Measurements from ENCODE around the gene TRPM5.

The TRPM5 gene

DNA sequence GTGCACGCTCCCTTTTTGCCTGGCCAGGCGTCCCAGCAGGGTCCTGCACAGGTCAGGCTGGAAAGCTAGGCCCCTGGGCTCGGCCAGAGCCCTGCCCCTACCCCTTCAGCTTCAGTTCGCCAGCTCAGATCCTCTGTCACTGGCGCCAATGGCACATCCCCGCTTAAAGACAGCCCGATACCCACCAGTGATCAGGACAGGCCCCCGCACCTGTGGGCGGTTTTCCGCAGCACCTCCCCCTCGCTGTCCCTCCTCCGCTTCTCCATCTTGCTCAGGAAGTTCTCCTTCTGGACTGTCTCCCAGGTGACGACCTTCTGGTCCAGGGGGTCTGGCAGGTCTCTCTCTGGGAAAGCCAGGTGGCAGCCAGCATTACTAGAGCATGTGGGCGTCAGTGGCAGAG is 37.9 kb downstream of the TRPM5 start:
- TF ChIP-seq SPI1 (IDR thresholded peaks at IDR 0.05; ENCODE audit: borderline replicate concordance, low read depth) (no peak), GABPA (IDR thresholded peaks at IDR 0.05; ENCODE audit: low read depth) (no peak), POLR2AphosphoS5 (IDR thresholded peaks at IDR 0.05; ENCODE audit: low read depth) (no peak)
- TF ChIP-seq, protein P1, sequence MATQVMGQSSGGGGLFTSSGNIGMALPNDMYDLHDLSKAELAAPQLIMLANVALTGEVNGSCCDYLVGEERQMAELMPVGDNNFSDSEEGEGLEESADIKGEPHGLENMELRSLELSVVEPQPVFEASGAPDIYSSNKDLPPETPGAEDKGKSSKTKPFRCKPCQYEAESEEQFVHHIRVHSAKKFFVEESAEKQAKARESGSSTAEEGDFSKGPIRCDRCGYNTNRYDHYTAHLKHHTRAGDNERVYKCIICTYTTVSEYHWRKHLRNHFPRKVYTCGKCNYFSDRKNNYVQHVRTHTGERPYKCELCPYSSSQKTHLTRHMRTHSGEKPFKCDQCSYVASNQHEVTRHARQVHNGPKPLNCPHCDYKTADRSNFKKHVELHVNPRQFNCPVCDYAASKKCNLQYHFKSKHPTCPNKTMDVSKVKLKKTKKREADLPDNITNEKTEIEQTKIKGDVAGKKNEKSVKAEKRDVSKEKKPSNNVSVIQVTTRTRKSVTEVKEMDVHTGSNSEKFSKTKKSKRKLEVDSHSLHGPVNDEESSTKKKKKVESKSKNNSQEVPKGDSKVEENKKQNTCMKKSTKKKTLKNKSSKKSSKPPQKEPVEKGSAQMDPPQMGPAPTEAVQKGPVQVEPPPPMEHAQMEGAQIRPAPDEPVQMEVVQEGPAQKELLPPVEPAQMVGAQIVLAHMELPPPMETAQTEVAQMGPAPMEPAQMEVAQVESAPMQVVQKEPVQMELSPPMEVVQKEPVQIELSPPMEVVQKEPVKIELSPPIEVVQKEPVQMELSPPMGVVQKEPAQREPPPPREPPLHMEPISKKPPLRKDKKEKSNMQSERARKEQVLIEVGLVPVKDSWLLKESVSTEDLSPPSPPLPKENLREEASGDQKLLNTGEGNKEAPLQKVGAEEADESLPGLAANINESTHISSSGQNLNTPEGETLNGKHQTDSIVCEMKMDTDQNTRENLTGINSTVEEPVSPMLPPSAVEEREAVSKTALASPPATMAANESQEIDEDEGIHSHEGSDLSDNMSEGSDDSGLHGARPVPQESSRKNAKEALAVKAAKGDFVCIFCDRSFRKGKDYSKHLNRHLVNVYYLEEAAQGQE (IDR thresholded peaks at IDR 0.05; ENCODE audit: insufficient replicate concordance, low read depth), result no peak
- TF ChIP-seq, protein P2, sequence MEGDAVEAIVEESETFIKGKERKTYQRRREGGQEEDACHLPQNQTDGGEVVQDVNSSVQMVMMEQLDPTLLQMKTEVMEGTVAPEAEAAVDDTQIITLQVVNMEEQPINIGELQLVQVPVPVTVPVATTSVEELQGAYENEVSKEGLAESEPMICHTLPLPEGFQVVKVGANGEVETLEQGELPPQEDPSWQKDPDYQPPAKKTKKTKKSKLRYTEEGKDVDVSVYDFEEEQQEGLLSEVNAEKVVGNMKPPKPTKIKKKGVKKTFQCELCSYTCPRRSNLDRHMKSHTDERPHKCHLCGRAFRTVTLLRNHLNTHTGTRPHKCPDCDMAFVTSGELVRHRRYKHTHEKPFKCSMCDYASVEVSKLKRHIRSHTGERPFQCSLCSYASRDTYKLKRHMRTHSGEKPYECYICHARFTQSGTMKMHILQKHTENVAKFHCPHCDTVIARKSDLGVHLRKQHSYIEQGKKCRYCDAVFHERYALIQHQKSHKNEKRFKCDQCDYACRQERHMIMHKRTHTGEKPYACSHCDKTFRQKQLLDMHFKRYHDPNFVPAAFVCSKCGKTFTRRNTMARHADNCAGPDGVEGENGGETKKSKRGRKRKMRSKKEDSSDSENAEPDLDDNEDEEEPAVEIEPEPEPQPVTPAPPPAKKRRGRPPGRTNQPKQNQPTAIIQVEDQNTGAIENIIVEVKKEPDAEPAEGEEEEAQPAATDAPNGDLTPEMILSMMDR (IDR thresholded peaks at IDR 0.05; ENCODE audit: insufficient read depth, low read length), result no peak
- Histone ChIP-seq H3K4me3 (replicated peaks; ENCODE audit: insufficient read depth, low read length) (no peak overlapping the region), H3K27me3 (ENCODE audit: insufficient read depth, poor library complexity, severe bottlenecking) (no peaks in the 10 kb centered on the region), H3K27ac (replicated peaks) (no peak overlapping the region)
- DNase-seq (ENCODE audit: low read depth in 1 of 2, low spot score in 1 of 2), result no peak

DNA sequence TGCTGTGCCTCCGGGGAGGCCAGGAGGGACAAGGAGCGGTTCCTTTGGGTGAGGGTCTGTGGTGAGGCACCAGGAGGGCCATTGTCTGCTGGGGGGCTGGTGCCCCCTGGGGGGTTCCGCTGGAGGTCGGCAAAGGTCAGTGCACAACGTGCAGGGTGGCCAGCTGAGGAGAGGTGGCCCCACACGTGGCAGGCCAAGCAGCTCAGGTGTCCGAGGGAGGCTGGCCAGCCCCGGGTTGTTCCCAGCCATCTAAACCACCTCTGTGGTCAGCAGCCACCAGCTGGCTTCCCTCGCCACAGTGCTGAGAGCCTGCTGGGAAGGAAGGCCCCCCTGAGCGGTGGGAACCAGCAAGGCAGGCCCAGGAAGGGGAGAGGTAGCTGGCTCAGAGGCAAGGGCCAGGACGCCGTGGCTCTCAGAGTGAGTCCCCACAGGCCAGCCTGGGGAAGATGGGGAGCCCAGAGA is 39.5 kb downstream of the TRPM5 start:
- DNase-seq (ENCODE audit: low read depth in 1 of 2, low spot score in 1 of 2), result no peak
- Histone ChIP-seq H3K4me3 (replicated peaks; ENCODE audit: insufficient read depth, low read length) (no peak overlapping the region), H3K27me3 (ENCODE audit: insufficient read depth, poor library complexity, severe bottlenecking) (no peaks in the 10 kb centered on the region), H3K27ac (replicated peaks) (no peak overlapping the region)
- TF ChIP-seq, protein P1 (IDR thresholded peaks at IDR 0.05; ENCODE audit: insufficient replicate concordance, low read depth), result no peak
- TF ChIP-seq POLR2AphosphoS5 (IDR thresholded peaks at IDR 0.05; ENCODE audit: low read depth) (no peak), SPI1 (IDR thresholded peaks at IDR 0.05; ENCODE audit: borderline replicate concordance, low read depth) (no peak), GABPA (IDR thresholded peaks at IDR 0.05; ENCODE audit: low read depth) (no peak)
- TF ChIP-seq, protein P2 (IDR thresholded peaks at IDR 0.05; ENCODE audit: insufficient read depth, low read length), result no peak

- Histone ChIP-seq H3K4me3 (replicated peaks; ENCODE audit: insufficient read depth, low read length) (no peak overlapping the region), H3K27me3 (ENCODE audit: insufficient read depth, poor library complexity, severe bottlenecking) (no peaks in the 10 kb centered on the region), H3K27ac (replicated peaks) (no peak overlapping the region)
- DNase-seq (ENCODE audit: low read depth in 1 of 2, low spot score in 1 of 2), result no peak
- TF ChIP-seq, protein P2 (IDR thresholded peaks at IDR 0.05; ENCODE audit: insufficient read depth, low read length), result no peak
- TF ChIP-seq GABPA (IDR thresholded peaks at IDR 0.05; ENCODE audit: low read depth) (no peak), POLR2AphosphoS5 (IDR thresholded peaks at IDR 0.05; ENCODE audit: low read depth) (no peak), SPI1 (IDR thresholded peaks at IDR 0.05; ENCODE audit: borderline replicate concordance, low read depth) (no peak)
- TF ChIP-seq, protein P1 (IDR thresholded peaks at IDR 0.05; ENCODE audit: insufficient replicate concordance, low read depth), result no peak
Observed at GRCh38 chr11:2402890-2403645, 41.2 kb downstream of the TRPM5 start.

Measured in HL-60 (cell line).